Islet of Langerhans (tissue), 1 donor: Measurements from ENCODE around the gene UCKL1.
A peak's percentile ranks its signal among the peaks of the same experiment; 100 is the strongest.
"Not testable (repeated sequence)": the region's sequence is repeated elsewhere in the genome, so short reads cannot be mapped to it uniquely, and the experiment has no call there.

Experiments
- FAIRE-seq: peaks from one replicate; lab custom pipeline; 2011; peaks lifted over from hg19 to GRCh38; lab: Jason Lieb, UNC

UCKL1 gene

GRCh38 chr20:63917811-63918210 lies 38.4 kb downstream of the UCKL1 start:
- no peak for FAIRE-seq

GRCh38 chr20:63916371-63916939 lies 39.8 kb downstream of the UCKL1 start:
- not testable (repeated sequence) for FAIRE-seq

- no peak for FAIRE-seq
These were observed 40.7 kb downstream of the UCKL1 start for GRCh38 chr20:63915471-63915870.

GRCh38 chr20:63913768-63914167 lies 42.4 kb downstream of the UCKL1 start:
- no peak for FAIRE-seq

GRCh38 chr20:63911176-63911575 lies 45.0 kb downstream of the UCKL1 start:
- no peak for FAIRE-seq

GRCh38 chr20:63908008-63908682 lies 48.1 kb downstream of the UCKL1 start:
- FAIRE-seq = no peak

GRCh38 chr20:63903796-63904561 lies 52.2 kb downstream of the UCKL1 start:
- FAIRE-seq = no peak

- FAIRE-seq = no peak
These were observed 55.8 kb downstream of the UCKL1 start for GRCh38 chr20:63900413-63900812.

- no peak for FAIRE-seq
These were observed 57.2 kb downstream of the UCKL1 start for GRCh38 chr20:63898882-63899558.

GRCh38 chr20:63897978-63898561 lies 58.1 kb downstream of the UCKL1 start:
- no peak for FAIRE-seq

GRCh38 chr20:63896264-63897105 lies 59.7 kb downstream of the UCKL1 start:
- FAIRE-seq = peak; percentile 17

- FAIRE-seq = peak; percentile 73
These were observed 60.3 kb downstream of the UCKL1 start for GRCh38 chr20:63895952-63896263.

- no peak for FAIRE-seq
These were observed 60.8 kb downstream of the UCKL1 start for GRCh38 chr20:63895202-63895951.

GRCh38 chr20:63894358-63895201 lies 61.6 kb downstream of the UCKL1 start, which contains the start of gene DNAJC5:
DNAJC5 (plus strand) TSS chr20:63895126; CDS start chr20:63928346, 33,220 bp downstream.
- no peak for FAIRE-seq

- FAIRE-seq = no peak
These were observed 62.2 kb downstream of the UCKL1 start for GRCh38 chr20:63893999-63894357.

GRCh38 chr20:63892402-63892801 lies 63.8 kb downstream of the UCKL1 start:
- no peak for FAIRE-seq

- FAIRE-seq = no peak
These were observed 64.9 kb downstream of the UCKL1 start for GRCh38 chr20:63891061-63892002.

- FAIRE-seq = no peak
These were observed 65.6 kb downstream of the UCKL1 start for GRCh38 chr20:63890616-63891015.

GRCh38 chr20:63890201-63890576 lies 66.0 kb downstream of the UCKL1 start:
- no peak for FAIRE-seq
